Endothelial cell of umbilical vein (primary cell): ENCODE measurements around the gene LRRC70. TPM values are rescaled to one million over a fixed set of nuclear protein-coding genes. Genes with fewer than 3 reads are reported as not detected.

ENCODE experiments used
- BruUV-seq: library from RNA; stranded (reverse); fragments of 400-500 nt; replicated peaks from 2 replicates; lab custom pipeline; 2021; lab: Mats Ljungman, UMichigan
- CTCF ChIA-PET: fragments of 300-600, 350-600 bp; sonication (Branson Sonifier 250); formaldehyde crosslinking; loops from one replicate; lab custom pipeline; 2021; ENCODE audit warnings: antibody characterized with exemption, inconsistent platforms; lab: Charles Lee
- POLR2A ChIA-PET: fragments of 300-600, 350-600 bp; sonication (Branson Sonifier 250); formaldehyde crosslinking; loops from one replicate; lab custom pipeline; 2021; ENCODE audit warnings: antibody characterized with exemption, inconsistent platforms; lab: Charles Lee
- DNase-seq: peaks from one replicate; pipeline ENCODE4 v3.0.0-alpha.2; 2011; ENCODE audit warnings: low read depth, low spot score
- FAIRE-seq: peaks from 2 replicates; lab custom pipeline; 2011; peaks lifted over from hg19 to GRCh38; lab: Jason Lieb, UNC
- H2AFZ ChIP-seq: 2 replicates; pipeline ENCODE4 v1.6.0; 2012; ENCODE audit warnings: low read depth, low read length, control low read depth, inconsistent platforms
- H3K27ac ChIP-seq: 2 replicates; pipeline ENCODE4 v1.5.1; 2011; ENCODE audit warnings: low read depth, mild to moderate bottlenecking, control low read depth, low read length, moderate library complexity; ENCODE audit not compliant: insufficient read depth
- H3K27me3 ChIP-seq, 2 experiments: 2 replicates each; pipeline versions ENCODE4 v1.6.0 to v1.6.1; 2011; ENCODE audit warnings: low read length in 2 of 2, mixed read lengths in 1 of 2; ENCODE audit not compliant: control insufficient read depth in 2 of 2, insufficient read depth in 2 of 2
- H3K36me3 ChIP-seq, 2 experiments: 2 replicates in 1 of 2; 3 replicates in 1 of 2; pipeline ENCODE4 v1.5.1; 2011; ENCODE audit warnings: low read length in 2 of 2, mild to moderate bottlenecking in 1 of 2, moderate library complexity in 1 of 2; ENCODE audit not compliant: control insufficient read depth in 2 of 2, insufficient read depth in 2 of 2; ENCODE audit errors: extremely low read depth in 1 of 2
- H3K4me1 ChIP-seq: 3 replicates; pipeline ENCODE4 v1.5.1; 2011; ENCODE audit warnings: mild to moderate bottlenecking, low read length; ENCODE audit not compliant: control insufficient read depth, insufficient read depth; ENCODE audit errors: extremely low read depth
- H3K4me2 ChIP-seq: 2 replicates; pipeline ENCODE4 v1.6.1; 2011; ENCODE audit warnings: low read length, control low read depth, mixed read lengths; ENCODE audit not compliant: insufficient read depth
- H3K4me3 ChIP-seq, 3 experiments: fragments of 200-600 bp in 1 of 3; sonication (generic), shearing (Covaris generic) in 1 of 3; replicated peaks in 1 of 3; 2 replicates each; pipeline ENCODE4 v1.5.1; 2011 to 2016; ENCODE audit warnings: control low read depth in 3 of 3, low read length in 3 of 3, mild to moderate bottlenecking in 2 of 3, inconsistent platforms in 1 of 3, low read depth in 1 of 3, moderate library complexity in 1 of 3; ENCODE audit not compliant: insufficient read depth in 1 of 3
- H3K79me2 ChIP-seq: 2 replicates; pipeline ENCODE4 v1.6.0; 2012; ENCODE audit warnings: low read length, inconsistent platforms; ENCODE audit not compliant: control insufficient read depth, insufficient read depth
- H3K9ac ChIP-seq: replicated peaks from 2 replicates; pipeline ENCODE3; 2011; ENCODE audit warnings: low read length, control low read depth; ENCODE audit not compliant: insufficient read depth; ENCODE audit errors: extremely low read depth
- H3K9me1 ChIP-seq: replicated peaks from 3 replicates; pipeline ENCODE4 v1.6.0; 2011; ENCODE audit warnings: mild to moderate bottlenecking, low read length; ENCODE audit not compliant: control insufficient read depth, insufficient read depth; ENCODE audit errors: extremely low read depth
- H3K9me3 ChIP-seq: replicated peaks from 2 replicates; pipeline ENCODE4 v1.5.1; 2012; ENCODE audit warnings: low read length, inconsistent platforms; ENCODE audit not compliant: control insufficient read depth, insufficient read depth
- H4K20me1 ChIP-seq: replicated peaks from 2 replicates; pipeline ENCODE3; 2011; ENCODE audit warnings: mild to moderate bottlenecking, low read length; ENCODE audit not compliant: control insufficient read depth, insufficient read depth; ENCODE audit errors: extremely low read depth
- CTCF ChIP-seq, 2 donors: IDR thresholded peaks; 1 replicate in 1 of 2; 2 replicates in 1 of 2; pipeline ENCODE4 v1.5.1; 2011; ENCODE audit warnings: low read length in 2 of 2, mild to moderate bottlenecking in 2 of 2, moderate library complexity in 2 of 2, control low read depth in 1 of 2, inconsistent platforms in 1 of 2, low read depth in 1 of 2; ENCODE audit not compliant: insufficient read depth in 1 of 2; ENCODE audit errors: extremely low read depth in 1 of 2
- EZH2 ChIP-seq: IDR thresholded peaks from 2 replicates; pipeline ENCODE4 v1.6.1; 2012; ENCODE audit warnings: borderline replicate concordance, low read depth, mild to moderate bottlenecking, moderate library complexity, low read length, inconsistent platforms; ENCODE audit not compliant: severe bottlenecking
- FOS ChIP-seq: IDR thresholded peaks from 2 replicates; pipeline ENCODE4 v1.6.1; 2011; ENCODE audit warnings: mild to moderate bottlenecking, low read length, moderate library complexity, borderline replicate concordance; ENCODE audit not compliant: insufficient read depth
- GATA2 ChIP-seq: IDR thresholded peaks from 2 replicates; pipeline ENCODE4 v1.7.0; 2011; ENCODE audit warnings: low read depth, mild to moderate bottlenecking, moderate library complexity, mixed read lengths, low read length; ENCODE audit not compliant: insufficient read length, insufficient read depth
- JUN ChIP-seq: IDR thresholded peaks from 2 replicates; pipeline ENCODE4 v1.6.1; 2011; ENCODE audit warnings: borderline replicate concordance, low read depth; ENCODE audit not compliant: insufficient read length, insufficient read depth
- MAX ChIP-seq: IDR thresholded peaks from 2 replicates; pipeline ENCODE4 v1.6.1; 2011; ENCODE audit not compliant: insufficient read depth, insufficient read length
- MYC ChIP-seq: IDR thresholded peaks from one replicate; pipeline ENCODE4 v1.6.1; 2011; ENCODE audit warnings: mild to moderate bottlenecking, low read depth, low read length
- POLR2A ChIP-seq: IDR thresholded peaks from 2 replicates; pipeline ENCODE4 v1.6.1; 2012; ENCODE audit warnings: low read depth, mild to moderate bottlenecking, control low read depth, low read length
- POLR2AphosphoS5 ChIP-seq: IDR thresholded peaks from 2 replicates; pipeline ENCODE4 v1.6.1; 2012; ENCODE audit warnings: low read depth, mild to moderate bottlenecking, control low read depth, low read length, moderate library complexity; ENCODE audit not compliant: insufficient read depth
- dilution Hi-C: fragments of 300-500 bp; cut with MboI; formaldehyde crosslinking; loops from one replicate; pipeline ENCODE4 v1.15.0; 2019; ENCODE audit warnings: low sequenced_read_pairs; ENCODE audit not compliant: extremely low pct_ligation_motif_present
- intact Hi-C: fragments of 100-400 bp; cut with micrococcal nuclease; formaldehyde crosslinking; loops from one replicate; pipeline ENCODE4 v1.10.0; 2022
- polyA plus RNA-seq, 4 experiments: library from polyadenylated mRNA; depleted of rRNA in 3 of 4; stranded (reverse) in 3 of 4; unstranded in 1 of 4; fragments of >200 nt; gene quantifications; 2 replicates each; pipeline versions ENCODE4 v1.2.1 to v1.2.3, GENCODE V29; 2011 to 2012; ENCODE audit warnings: missing spikeins in 1 of 4
- total RNA-seq: library from RNA; stranded (reverse); gene quantifications from 2 replicates; pipeline ENCODE4 v1.2.3, GENCODE V29; 2021

The LRRC70 gene
- total and polyA plus RNA-seq, 2 donors (not counting 3 experiments of a cell fraction or from before 2014, with no cell fraction given), result 24.5 to 32.6 TPM

- H3K9ac ChIP-seq, result no peak overlapping the region
- FAIRE-seq (no peak), DNase-seq (peak; percentile 22)
- peaks cover 4% of the 10 kb centered on the region for H3K4me1 ChIP-seq
- TF ChIP-seq JUN (peak; percentile 35), MAX (no peak), FOS (peak; percentile 16), POLR2AphosphoS5 (no peak), MYC (no peak), POLR2A (no peak)
- no peak overlapping the region for H2AFZ ChIP-seq
- H3K27me3 ChIP-seq, result no peaks in the 10 kb centered on the region
- H3K9me1 ChIP-seq, result no peaks in the 10 kb centered on the region
- H4K20me1 ChIP-seq, result no peaks in the 10 kb centered on the region
- H3K4me3 ChIP-seq, result no peak overlapping the region
- dilution Hi-C loops (no loop called here), intact Hi-C loops (no loop called here)
- H3K36me3 ChIP-seq, result no peaks in the 10 kb centered on the region
- no peaks in the 10 kb centered on the region for H3K9me3 ChIP-seq
- no peak overlapping the region for H3K4me2 ChIP-seq
- CTCF ChIA-PET, result interaction anchor here (1.5 to 2.4 kb wide), 2 partner anchors 13 to 109 kb away, joined by 5 to 7 read pairs; no protein-coding TSS in a partner anchor
- no TSS peak for BruUV-seq
- POLR2A ChIA-PET, result no interaction called here
- no peak overlapping the region for H3K27ac ChIP-seq
- peaks cover 4% of the 10 kb centered on the region for H3K79me2 ChIP-seq
Observed at GRCh38 chr5:62569470-62569869, 9.1 kb upstream of the LRRC70 start.

DNA sequence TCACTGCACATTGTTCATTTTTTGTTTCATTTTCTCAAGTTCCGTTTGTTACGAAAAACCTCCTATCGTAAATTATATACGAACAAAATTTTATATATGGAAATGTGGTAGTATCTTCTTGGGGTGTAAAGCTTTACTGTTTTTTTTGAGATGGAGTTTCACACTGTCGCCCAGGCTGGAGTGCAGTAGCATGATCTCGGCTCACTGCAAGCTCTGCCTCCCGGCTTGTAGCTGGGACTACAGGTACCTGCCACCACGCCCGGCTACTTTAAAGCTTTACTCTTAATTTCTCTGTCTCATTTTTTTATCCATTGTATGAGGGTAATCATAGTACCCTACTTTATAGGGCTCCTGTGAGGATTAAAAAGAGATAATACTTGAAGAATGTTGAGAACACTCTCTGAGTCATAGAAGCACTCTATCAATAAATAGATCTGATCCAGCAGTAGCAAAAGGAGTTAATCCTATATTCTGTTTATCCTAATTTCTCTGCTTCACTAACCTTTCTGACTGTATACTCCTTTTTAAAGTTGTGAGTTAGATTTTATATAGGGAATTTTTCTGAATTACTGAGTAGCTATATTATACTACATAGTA, 5.6 kb upstream of the LRRC70 start:
- no peak for FAIRE-seq
- intact Hi-C loops, result no loop called here
- POLR2A ChIA-PET, result no interaction called here

More for the DNA sequence above, 5.6 kb upstream of the LRRC70 start:
- Histone ChIP-seq H3K27me3 (no peaks in the 10 kb centered on the region), H3K4me1 (peaks cover 38% of the 10 kb centered on the region), H2AFZ (no peak overlapping the region), H3K27ac (no peak overlapping the region), H3K9me1 (no peaks in the 10 kb centered on the region), H3K79me2 (peaks cover 6% of the 10 kb centered on the region), H3K9ac (no peak overlapping the region), H3K4me3 (no peak overlapping the region), H4K20me1 (no peaks in the 10 kb centered on the region), H3K36me3 (no peaks in the 10 kb centered on the region), H3K4me2 (no peak overlapping the region), H3K9me3 (no peaks in the 10 kb centered on the region)
- BruUV-seq, result no TSS peak
- no peak for DNase-seq
- no peak for TF ChIP-seq JUN
- no peak for TF ChIP-seq POLR2AphosphoS5
- no peak for TF ChIP-seq POLR2A
- no peak for TF ChIP-seq GATA2
- TF ChIP-seq MAX, result no peak
- TF ChIP-seq EZH2, result no peak
- TF ChIP-seq MYC, result no peak
- TF ChIP-seq CTCF (IDR thresholded peaks at IDR 0.05; ENCODE audit: extremely low read depth in 1 of 2, insufficient read depth in 1 of 2, low read depth in 1 of 2, low read length in 2 of 2), result no peak
- dilution Hi-C loops, result no loop called here
- CTCF ChIA-PET, result interaction anchor here (0.7 to 1.5 kb wide), 3 partner anchors 17 to 112 kb away, joined by 3 read pairs; no protein-coding TSS in a partner anchor
